Cardiac fibroblast (primary cell): ENCODE data around the gene DNAAF2.

Source experiments
- DNase-seq, 2 donors: peaks; one replicate each; pipeline versions ENCODE4 v3.0.0 to v3.0.0-alpha.2; 2010; ENCODE audit warnings: low read depth in 2 of 2
- H3K4me3 ChIP-seq, 2 donors: replicated peaks in 1 of 2; 1 replicate in 1 of 2; 2 replicates in 1 of 2; pipeline ENCODE4 v1.5.1; 2011; ENCODE audit warnings: low read depth in 2 of 2, low read length in 2 of 2, mild to moderate bottlenecking in 2 of 2, moderate library complexity in 1 of 2
- TF ChIP-seq, protein P1 (sequence below): IDR thresholded peaks from one replicate; pipeline ENCODE4 v1.5.1; 2011; ENCODE audit warnings: low read depth, mild to moderate bottlenecking, low read length, inconsistent platforms

Gene DNAAF2

DNA sequence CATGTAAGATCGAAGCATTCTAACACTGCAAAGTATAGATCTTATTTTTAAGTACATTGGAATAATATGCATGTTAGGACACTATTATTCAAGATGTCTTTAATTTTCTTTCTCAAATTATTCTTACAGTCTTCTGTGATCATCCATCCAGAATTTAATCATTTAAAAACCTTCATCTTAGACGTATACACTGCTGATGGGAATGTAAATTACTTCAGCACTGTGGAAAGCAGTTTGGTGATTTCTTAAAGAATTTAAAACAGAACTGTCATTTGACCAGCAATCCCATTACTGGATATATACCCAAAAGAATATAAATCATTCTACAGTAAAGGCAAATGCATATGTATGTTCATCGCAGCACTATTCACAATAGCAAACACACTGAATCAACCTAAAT is 45.7 kb downstream of the DNAAF2 start:
- TF ChIP-seq, protein P1, sequence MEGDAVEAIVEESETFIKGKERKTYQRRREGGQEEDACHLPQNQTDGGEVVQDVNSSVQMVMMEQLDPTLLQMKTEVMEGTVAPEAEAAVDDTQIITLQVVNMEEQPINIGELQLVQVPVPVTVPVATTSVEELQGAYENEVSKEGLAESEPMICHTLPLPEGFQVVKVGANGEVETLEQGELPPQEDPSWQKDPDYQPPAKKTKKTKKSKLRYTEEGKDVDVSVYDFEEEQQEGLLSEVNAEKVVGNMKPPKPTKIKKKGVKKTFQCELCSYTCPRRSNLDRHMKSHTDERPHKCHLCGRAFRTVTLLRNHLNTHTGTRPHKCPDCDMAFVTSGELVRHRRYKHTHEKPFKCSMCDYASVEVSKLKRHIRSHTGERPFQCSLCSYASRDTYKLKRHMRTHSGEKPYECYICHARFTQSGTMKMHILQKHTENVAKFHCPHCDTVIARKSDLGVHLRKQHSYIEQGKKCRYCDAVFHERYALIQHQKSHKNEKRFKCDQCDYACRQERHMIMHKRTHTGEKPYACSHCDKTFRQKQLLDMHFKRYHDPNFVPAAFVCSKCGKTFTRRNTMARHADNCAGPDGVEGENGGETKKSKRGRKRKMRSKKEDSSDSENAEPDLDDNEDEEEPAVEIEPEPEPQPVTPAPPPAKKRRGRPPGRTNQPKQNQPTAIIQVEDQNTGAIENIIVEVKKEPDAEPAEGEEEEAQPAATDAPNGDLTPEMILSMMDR = no peak
- no peak overlapping the region for H3K4me3 ChIP-seq
- DNase-seq = no peak

DNA sequence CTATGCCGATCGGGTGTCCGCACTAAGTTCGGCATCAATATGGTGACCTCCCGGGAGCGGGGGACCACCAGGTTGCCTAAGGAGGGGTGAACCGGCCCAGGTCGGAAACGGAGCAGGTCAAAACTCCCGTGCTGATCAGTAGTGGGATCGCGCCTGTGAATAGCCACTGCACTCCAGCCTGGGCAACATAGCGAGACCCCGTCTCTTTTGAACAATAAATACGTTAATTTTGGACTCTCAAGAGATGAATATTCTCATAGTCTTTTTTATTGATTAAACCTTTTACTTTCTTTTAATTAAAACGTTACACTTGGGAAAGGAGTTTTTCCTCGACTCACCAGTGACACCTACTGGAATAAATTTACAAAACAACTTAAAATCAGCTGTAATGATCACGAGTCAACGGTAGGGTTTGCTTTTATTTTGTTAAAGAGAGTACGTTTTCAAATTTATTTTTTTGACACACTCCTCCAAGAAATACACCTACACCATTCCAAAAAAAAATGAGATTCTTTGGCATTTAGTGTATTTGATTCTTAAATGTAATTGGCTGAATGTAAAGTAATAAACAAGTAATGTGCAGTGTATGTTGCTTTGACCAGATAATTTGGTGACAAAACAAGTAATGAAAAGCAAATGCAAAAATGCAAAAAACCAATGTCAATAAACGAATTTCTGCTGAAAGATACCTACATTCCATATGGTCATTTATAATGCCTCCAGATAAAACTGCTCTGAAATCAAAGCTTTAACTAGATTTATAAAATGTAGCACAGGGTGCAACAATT is 48.2 kb downstream of the DNAAF2 start:
- DNase-seq = peak; percentile 82 to 90
- H3K4me3 ChIP-seq = peak overlapping the region; percentile 21
- TF ChIP-seq, protein P1 = peak; percentile 62

DNA sequence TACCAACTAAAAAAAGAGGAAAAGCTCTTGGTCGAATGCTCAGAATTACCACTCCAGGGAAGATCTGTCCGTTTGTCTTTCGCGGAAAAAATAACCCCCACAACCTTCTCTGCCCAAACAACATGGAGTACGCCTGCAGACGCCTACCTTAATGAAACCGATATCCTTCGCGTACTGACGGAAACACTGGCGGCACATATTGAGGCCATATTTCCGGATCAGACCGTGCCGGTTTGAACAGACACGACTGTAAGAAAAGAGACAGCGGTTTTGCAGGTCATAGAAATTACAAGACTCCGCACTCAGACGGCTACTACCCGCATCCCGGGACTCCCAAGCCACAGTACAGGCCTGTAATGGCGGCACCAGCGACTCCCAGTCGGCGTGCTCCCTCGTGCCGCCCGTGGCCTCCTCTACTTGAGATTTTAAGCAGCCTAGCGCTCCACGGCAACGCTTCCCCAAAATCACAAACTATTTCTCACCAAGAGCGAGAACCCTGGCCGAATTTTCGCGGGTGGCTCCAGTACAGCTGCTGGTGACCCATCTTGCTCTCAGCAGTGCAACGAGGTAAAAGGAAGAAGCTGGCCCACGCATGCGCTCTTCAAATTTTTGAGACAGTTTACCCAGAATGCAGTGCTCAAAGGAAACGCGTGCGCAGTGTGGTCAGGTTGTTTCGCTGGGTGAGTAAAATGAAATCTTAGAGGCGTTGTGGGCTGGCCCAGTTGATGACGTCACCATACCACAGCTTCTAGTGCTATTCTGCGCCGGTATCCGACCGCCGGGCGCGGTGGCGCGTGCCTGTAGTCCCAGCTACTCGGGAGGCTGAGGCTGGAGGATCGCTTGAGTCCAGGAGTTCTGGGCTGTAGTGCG is 49.0 kb downstream of the DNAAF2 start, which contains the start of gene RPS29:
Gene RPS29 (minus strand): TSS at position 578 of the 870 bp plus-strand sequence. CDS start 34 bp downstream, at position 544.
- TF ChIP-seq, protein P1 = no peak
- H3K4me3 ChIP-seq = peak within 1 kb of the TSS; percentile 74 to 95
- DNase-seq = peak; percentile 100

DNA sequence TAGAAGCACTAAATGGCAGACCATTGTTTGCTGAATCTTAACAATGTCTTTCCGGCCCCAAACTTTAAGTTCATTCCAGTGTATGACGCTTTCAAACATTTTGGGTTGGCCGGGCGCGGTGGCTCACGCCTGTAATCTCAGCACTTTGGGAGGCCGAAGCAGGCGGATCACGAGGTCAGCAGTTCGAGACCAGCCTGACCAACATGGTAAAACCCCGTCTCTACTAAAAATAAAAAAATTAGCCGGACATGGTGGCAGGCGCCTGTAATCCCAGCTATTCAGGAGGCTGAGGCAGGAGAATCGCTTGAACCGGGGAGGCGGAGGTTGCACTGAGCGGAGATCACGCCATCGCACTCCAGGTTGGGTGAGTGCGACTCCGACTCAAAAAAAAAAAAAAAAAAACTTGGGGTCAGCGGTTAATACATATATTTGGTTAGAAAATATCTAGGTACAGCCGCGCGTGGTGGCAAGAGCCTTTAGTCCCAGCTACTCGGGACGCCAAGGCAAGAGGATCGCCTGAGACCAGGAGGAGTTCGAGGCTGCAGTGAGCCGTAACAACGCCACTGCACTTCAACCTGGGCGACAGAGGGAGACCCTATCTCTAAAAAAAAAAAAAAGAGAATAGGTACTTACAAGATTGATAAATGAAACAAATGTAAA is 49.9 kb downstream of the DNAAF2 start:
- peak; percentile 44 to 62 for DNase-seq

DNA sequence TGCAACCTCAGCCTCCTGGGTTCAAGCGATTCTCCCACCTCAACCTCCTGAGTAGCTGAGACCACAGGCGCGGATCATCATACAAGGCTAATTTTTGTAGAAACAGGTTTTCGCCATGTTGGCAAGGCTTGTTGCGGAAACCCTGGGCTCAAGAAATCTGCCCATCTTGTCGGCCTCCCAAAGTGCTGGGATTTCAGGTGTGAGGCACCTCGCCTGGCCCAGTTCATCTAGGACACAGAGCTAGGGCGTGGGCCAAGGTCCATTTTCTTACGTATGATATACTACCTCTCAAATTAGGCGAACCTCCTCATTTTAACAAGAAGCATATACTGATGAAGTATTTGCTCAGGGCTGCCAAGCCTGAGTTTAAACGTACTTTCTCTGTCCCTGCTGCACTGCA is 51.0 kb downstream of the DNAAF2 start:
- peak overlapping the region; percentile 11 to 27 for H3K4me3 ChIP-seq
- DNase-seq = no peak
- TF ChIP-seq, protein P1 = no peak

More for the DNA sequence above, 49.9 kb downstream of the DNAAF2 start:
- peak overlapping the region; percentile 74 to 95 for H3K4me3 ChIP-seq

DNA sequence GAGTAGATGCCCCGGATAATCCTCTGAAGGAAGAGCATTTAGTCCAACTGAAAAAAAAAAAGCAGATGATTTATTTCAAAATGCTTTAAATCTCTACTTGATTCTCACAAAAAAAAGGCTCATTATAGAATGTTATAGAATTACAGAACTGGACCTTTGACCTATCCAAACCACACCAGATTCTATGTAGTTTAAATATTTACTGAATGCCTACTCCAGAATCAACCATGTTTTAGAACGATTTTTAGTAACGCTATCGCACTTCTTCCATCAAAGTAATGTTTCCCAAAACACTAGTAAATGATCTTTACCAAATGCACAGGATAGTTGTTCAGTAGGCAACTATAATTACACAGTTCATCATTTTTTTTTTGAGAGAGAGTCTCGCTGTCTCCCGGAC is 51.4 kb downstream of the DNAAF2 start:
- no peak for DNase-seq
- no peak overlapping the region for H3K4me3 ChIP-seq

More for the DNA sequence above, 51.4 kb downstream of the DNAAF2 start:
- TF ChIP-seq, protein P1 = no peak
